Hematopoietic multipotent progenitor cell treated with erythropoietin and hydrocortisone succinate and interleukin-3 and kit ligand, for 8 days (in vitro differentiated cells): Measurements from ENCODE around the gene FRYL.
"Not testable (repeated sequence)": the region's sequence is repeated elsewhere in the genome, so short reads cannot be mapped to it uniquely, and the experiment has no call there.

Experiments used
- DNase-seq: peaks from one replicate; pipeline ENCODE4 v3.0.0-alpha.2; 2015

FRYL gene

DNA sequence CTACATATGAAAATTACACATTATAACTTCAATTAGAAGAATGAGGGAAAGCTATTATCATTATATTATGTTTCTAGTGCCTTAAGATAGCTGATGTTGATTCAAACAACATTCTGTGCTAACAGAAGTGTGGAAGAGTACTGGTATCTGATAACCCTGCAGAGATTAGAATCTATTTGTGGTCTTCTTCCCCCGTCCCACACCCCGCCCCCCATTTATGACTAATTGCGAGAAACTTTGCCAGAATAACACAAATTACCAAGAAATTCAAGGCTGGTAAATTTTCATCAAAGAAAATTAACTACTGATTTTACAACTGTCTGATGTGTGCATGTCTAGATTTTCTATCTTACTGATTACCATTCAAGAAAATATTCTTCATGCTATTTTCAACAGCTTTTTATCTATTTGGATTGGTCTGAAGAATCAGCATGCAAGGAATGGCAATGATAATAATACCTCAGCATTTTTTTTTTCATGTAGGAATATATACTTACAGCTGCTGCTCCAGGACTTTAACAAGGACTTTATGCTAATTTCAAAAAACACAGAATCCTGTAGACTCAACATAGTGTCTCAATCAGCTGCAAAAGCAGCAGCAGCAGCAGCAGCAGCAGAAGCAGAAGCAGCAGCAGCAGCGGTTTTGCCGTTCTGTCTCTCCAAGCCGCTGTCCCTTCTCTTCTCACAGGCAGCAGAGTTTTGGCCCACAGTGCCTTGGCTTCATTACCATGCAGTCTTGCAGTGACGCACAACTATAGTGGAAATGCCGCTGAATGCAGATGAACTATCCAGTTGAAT lies 126.7 kb downstream of the FRYL start:
- DNase-seq, result no peak

DNA sequence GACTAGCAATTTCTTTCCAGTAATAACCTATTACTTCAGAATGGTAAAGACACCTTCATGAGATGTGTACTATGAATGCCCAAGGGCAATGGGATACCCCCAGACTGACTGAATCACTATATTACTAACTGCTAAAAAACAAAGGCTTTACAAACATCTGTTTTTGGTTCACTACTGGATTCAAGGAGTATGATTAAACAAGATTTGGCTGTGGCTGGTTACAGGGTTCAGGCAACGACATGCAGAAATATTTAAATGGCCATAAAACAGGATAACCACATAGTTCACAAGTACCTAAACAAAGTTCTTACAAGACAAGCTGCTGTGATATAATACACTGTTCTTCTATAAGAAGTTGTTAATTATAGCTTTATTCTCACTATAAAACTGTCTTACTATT lies 128.2 kb downstream of the FRYL start:
- DNase-seq, result no peak

DNA sequence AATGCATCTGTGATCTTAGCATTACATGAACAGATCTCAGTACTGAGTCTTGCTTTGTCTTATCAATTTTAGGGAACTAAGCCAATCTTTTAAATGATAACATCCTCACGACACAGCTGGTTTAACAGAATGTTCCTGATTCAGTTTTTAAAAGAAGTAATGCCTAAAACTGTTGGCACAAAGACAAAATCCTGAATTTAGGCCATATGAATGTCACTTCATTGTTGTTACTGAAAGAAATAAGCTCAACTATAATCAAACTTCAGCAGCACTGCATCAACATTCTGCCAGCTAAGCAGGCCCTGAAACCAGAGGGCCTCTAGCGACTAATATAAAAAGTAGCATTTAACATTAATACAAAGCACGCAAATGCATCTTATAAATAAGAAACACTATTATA lies 130.6 kb downstream of the FRYL start:
- DNase-seq, result no peak

DNA sequence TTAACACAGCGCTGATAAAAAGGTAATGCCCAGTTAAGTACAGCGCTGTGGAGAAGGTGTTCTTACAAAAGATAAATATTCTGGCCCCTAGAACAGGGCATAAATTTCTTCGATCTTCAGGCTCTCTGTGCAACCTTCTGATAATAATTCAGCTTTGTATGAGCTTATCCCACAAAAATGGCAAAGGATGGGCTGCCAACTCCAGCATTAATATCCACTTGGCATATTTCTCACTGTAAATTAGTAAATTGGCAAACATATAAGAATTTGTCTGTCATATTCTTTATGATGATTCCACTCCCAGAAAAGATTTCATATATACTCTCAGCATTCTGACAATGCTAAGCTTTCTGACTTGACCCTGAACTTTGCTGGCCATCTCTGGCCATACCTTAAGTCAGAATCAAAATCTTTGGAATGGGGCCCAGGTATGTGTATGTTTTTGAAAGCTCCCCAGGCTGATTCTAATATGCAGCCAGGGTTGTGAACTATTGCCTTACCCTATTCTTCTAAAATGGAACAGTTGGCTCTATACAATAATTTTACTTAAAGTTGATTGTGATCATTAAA lies 134.8 kb downstream of the FRYL start:
- no peak for DNase-seq

DNA sequence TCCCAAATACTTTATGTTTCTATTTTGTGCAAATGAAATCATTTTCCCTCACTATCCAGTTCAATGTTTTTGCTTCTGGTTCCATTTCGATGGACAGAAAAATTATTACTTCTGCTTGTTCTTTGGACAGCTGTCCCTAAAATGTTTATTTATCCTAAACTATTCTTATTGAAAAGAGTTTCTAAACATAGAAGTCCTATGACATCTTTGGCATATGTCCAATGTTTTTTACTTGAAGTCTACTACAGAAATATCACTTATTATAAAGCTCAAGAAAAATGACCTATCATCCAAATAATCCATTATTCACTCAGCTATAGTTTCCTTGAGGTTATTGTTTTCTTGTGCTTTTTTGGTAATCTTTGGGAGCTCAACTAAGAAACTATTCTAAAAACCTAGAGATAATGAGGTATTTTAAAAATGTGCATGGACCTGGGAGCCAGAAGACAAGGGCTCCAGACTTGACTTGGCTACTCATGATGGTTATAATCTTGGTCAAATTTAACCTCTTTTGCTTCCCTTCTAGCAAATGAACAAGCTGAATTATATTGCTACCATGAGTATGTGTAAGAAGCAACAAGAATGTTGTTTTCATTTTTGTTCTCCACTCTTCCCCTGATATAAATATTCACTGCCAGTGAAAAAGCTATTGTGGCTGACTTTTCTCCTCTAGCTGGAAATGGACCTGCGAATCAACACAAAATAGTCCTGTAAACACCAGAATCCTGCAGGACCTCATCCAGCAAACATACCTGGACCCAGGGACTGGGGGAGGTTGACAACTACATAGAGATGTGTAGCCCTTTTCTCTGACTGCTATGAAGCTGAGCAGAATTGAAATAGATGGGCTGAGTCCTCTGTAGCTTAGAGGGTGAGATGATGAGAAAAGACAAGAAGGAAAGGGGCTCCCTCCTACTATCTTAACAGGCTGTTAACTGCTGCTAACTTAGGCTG lies 137.4 kb downstream of the FRYL start:
- DNase-seq, result no peak

DNA sequence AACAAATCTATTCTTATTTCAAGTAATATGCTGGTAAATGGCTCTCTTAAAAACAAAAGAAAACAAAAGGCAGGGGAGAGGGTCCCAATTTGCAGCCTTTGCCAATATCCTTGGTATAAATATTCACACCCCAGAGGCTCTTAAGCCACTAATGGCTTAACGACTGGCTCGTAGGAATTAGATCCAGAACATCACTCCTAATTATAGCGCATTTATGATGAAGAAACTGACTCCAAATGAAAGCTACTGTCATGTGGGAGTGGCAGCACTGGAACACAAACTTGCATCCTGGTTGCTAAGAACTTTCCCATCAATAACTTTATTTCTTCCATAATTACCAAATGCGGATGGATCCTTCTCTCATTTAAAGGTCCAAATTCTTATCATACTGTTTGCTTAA lies 138.7 kb downstream of the FRYL start:
- DNase-seq, result no peak

DNA sequence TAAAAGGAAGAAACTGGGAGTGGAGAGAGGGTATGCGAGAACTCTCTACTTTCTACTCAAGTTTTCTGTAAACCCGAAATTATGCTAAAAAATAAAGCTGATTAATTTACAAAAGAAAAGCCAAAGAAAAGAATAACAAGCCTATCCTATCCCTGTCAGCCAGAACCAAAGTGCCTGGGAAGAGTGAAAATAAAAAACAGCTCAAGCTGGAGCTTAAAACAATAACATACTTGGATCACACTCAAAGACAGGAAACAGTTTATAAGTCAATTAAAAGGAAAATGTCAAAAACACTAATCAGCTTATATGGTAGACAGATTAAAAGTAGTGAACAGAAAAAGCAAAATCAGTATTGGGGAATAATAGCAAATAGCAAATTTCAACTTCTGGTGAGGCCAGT lies 139.4 kb downstream of the FRYL start:
- no peak for DNase-seq

DNA sequence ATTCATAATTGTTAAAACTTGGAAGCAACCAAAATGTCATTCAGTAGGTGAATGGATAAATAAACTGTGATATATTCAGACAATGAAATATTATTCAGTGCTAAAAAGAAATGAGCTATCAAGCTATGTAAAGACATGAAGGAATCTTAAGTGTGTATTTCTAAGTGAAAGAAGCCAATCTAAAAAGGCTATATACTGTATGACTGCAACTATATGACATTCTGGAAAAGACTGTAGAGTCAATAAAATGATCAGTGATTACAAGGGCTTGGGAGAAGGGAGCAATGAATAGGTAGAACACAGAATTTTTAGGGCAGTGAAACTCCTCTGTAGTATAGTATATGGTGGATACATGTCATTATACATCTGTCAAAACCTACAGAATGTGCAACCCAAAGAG lies 139.9 kb downstream of the FRYL start:
- no peak for DNase-seq

DNA sequence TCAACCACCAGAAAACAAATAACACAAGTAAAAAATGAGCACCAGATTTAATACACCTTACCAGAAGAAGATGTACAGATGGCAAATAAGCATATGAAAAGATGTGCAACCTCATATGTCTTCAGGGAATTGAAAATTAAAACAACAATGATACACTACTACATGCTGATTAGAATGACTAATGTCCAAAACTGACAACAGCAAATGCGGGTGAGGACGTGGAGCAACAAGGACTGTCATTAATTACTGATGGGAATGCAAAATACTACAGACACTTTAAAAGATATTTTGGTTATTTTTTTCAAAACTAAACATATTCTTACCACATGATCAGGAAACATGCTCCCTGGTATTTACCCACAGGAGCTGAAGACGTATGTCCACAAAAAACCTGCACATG lies 140.3 kb downstream of the FRYL start:
- DNase-seq, result no peak

DNA sequence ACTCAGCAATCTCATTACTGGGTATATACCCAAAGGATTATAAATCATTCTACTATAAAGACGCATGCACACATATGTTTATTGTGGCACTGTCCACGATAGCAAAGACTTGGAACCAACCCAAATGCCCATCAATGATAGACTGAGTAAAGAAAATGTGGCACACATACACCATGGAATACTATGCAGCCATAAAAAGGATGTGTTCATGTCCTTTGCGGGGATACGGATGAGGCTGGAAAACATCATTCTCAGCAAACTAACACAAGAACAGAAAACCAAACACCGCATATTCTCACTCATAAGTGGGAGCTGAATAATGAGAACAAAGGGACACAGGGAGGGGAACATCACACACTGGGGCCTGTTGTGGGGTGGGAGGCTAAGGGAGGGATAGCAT lies 141.5 kb downstream of the FRYL start:
- DNase-seq, result not testable (repeated sequence)

DNA sequence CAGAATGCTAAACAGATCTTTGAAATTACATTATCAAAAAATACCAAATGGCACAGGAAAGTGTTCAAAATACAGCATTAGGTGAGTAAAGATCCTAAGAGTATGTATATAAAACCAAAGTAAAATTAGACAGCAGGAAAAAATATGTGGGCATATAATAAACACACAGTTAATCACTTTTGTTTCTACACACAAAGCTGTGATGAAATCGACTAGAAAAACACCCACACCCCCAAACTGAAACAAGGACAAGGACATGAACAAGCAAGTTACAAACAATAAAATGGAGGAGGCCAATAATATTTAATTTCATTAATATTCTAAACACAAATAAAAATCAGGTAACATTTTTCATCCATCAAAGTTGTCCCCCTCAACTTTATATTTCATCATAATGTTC lies 143.2 kb downstream of the FRYL start:
- DNase-seq, result no peak

DNA sequence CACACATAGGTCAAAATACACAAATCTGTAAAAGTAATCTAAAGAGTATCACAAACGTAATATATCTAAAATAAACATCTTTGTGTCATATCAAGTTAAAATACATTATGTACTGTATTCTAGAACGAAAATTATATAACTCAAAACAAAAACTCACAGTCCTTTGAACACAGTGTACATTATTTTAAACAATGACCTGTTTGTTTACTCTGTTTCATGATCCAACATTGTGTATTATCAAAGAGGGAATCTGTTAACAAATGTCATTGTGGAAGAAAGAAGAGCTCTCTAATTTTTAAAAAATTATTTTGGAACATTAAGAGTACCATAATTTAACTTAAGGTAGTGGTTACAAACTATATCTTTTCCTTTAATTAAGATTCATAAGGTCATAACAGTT lies 144.1 kb downstream of the FRYL start:
- DNase-seq, result no peak

DNA sequence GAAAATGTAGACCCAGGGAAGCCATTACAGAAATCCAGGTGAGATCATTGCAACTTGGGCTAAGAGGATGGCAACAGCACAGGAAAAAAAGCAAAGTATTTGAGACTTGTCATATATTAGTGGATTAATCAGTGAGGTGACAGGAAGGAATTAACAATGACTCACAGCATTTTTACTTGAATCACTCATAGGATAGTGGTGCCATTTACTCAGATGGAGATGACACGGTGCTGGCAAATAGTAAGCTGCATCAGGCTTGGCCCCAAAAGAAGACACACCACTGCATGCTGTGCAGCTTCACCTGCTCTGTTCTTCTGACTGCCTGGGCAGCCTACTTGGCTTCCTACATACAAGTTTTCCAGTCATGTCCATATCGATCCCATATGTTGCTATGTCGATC lies 144.8 kb downstream of the FRYL start:
- no peak for DNase-seq

DNA sequence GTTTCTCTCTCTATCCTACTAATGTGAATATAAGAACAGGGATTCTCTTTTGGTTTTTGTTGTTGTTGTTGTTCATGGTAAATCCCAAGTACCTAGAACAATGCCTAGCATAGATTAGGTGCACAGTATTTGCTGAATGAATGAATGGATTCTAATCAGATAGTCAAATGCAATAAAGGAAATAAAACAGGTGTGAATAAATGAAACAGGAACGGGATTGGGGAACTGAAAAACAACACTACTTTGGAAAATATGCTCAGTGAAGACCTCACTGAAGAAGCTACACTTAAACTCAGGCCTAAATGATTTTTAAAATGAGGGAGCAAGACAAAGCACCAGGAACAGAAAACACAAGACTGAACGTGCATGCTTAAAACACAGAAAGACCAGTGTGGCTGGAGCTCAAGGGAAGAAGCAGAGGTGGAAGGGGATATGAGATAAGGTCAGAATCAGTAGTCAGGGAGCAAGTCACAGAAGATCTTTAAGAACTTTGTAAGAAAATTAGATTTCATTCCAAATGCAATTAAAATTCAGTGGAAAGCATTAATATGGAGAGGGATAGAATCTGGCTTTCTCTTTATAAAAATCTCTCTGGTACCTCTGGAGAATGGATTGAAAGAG lies 145.3 kb downstream of the FRYL start:
- DNase-seq, result no peak

DNA sequence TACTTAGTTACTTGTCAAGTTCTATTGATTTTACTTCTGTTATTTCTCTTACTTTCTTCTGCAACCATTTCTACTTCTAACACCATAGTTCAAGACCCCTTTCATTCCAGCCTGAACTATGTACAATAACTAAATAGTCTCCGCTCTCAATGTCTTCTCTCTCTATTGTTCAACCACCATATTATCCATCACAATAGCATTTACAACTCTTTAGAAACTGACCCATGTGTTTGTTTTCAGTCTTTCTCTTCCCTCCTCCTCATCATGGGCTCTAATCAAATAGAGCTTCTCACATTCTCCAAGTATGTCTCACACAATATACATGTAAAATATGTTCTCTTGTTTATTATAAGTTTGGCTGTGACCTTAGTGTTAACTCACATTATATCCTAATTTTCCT lies 146.4 kb downstream of the FRYL start:
- DNase-seq, result no peak

DNA sequence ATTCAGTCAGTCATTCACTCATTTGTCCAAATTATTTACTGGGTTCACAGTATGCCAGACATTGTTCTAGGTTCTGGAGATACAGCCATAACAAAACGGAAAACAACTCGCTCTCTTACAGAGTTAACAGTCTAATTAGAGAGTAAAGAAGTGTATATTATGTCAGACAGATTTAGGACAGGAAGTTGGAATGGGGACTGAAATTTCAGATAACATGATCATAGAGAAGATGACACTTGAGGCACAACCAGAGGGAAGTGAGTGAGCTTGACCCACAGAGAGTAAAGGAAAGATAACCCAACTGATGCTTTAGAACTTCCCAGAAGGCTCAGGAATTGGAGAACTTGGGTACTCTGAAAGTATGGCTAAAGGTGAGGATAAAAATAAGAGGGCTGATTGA lies 150.6 kb downstream of the FRYL start:
- no peak for DNase-seq

DNA sequence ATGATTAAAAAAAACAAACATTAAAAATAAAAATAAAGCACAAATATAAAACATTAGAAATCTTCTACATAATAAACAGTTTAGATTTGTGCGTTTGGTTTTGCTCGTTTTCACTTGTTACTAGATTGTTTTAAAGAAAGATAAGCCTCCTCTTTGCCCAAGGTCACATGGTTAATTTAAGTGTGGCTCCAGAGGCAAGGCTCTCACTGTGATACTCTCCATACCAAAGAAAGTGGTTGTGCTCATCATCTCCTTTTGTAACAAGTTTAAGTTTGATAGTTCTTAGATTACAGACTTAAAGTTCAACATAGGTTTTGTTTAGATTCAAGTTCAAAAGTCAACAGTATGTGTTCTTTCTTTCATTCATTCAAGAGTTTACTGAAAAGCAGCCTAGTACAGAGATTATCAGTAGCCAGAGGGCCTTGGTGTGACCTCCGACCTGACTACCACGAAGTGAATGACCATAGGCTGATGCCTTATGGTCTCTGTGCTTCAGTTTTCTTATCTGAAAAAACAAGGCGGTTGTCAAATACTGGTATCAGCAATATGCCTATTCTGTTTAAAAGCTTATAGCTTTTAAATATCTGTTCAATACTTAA lies 156.8 kb downstream of the FRYL start:
- peak; percentile 38 for DNase-seq

DNA sequence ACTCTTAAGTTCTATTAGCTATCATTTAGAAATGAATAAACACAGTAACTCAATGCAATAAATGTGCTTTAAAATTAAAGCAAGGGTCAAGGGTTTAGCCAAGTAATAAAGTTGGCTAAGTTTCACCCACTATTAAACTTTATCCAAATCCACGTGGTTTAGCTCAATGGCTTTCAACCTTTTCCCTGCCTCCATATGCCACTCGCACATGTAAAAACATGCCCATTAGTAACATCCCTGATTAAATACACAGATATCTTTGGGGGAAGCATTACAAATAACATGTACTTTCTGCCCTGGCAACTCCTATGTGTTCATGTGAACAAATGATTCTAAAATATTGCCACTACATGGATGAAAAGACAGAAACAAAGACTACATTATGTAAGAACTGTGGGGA lies 159.2 kb downstream of the FRYL start:
- no peak for DNase-seq

DNA sequence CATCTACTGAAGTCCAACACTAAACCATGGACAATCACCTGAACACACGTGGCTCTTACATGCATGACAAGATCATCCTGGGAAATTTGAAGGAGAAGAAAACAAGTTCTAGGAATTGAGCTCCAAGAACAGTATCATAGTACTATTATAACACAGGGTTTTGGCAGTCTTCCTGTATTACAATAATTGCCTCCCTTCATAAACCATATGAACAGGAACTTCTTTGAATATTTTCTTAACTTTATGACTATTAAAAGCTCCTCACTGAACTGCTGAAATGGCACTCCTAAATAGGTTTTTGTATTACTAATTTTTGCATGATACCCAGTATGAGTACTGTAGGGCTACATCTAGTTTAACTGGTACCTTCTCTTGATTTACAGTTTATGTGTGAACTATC lies 160.0 kb downstream of the FRYL start:
- DNase-seq, result no peak

DNA sequence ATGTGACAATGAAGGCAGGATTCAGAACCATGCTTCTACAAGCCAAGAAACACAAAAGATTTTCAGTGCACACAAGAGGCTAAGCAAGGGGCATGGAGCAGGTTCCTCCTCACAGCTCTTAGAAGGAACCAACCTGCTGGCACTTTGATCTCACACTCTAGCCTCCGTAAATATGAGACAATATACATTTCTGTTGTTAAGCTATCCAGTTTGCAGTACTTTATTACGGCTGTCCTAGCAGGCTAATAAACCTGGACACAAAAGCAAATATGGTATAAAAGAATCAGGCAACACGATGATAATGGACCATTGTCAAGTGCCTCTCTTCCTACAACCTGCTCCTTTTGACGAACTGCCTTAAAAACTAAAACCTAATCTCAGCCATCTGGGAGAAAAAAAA lies 175.6 kb downstream of the FRYL start:
- no peak for DNase-seq

DNA sequence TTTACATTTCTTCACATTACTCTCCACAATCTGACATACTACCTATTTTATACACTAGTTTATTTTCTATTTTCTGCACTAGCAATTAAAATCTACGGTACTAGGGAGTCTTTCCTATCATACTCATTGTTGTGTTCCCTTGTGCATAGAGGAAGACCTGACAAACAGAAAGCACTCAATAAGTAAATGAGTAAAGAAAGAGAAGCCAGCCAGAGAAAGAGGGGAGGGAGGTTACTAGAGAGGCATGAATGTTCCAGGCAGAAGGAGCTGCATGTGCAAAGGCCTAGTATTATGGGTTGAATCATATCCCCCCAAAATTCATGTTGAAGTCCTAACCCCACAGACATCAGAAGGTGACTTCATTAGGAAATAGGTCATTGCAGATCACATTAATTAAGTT lies 176.0 kb downstream of the FRYL start:
- no peak for DNase-seq

DNA sequence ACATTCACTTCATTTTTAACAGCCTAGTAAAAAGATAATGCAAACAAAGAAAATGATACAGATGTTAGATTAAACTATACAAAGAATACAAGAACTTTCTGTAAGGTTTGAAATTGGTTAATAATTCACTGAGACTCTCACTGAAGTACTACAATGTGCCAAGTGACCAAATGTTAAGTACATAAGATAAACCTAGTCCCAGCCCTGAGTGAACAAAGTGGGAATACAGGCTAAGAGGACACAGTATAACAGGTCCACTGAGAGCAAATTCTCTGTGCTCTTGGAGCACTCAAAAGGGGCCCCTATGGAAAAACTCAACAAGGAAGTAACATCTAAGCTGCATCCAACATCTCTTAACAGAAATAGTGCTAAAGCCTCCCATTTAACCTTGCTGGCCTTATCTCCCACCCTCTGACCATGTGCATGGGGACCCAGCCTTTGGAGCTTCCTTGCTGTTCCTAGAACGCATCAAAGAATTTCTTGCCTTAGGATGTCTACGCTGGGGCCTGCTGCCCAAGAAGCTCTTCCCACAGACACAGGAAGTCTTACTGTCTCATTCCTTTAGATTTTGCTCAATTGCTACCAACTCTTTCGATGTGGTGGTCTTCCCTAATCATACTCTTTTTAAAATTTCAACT lies 176.6 kb downstream of the FRYL start:
- no peak for DNase-seq

DNA sequence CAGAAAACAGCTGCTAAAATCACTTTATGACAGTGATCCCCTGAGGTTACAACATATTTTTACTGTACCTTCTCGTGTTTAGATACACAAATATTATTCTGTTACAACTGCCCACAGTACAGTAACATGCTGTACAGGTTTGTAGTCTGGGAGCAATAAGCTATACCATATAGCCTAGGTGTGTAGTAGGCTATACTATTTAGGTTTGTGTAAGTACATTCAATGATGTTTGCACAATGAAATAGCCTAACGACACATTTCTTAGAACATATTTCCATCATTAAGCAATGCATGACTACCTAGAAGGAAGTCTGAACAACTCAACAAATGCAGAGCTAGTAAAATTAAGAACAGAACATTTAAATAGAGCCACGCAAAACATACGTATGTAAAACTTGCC lies 177.3 kb downstream of the FRYL start:
- no peak for DNase-seq
